GM18498 (cell line): ENCODE data around the gene KCNJ5.

Experiments
- ATAC-seq: cut with Tn5 transposase; IDR thresholded peaks from one replicate; pipeline ENCODE4 v1.9.1; 2021; ENCODE audit warnings: mild to moderate bottlenecking, moderate library complexity; ENCODE audit not compliant: unreplicated experiment

The KCNJ5 gene

DNA sequence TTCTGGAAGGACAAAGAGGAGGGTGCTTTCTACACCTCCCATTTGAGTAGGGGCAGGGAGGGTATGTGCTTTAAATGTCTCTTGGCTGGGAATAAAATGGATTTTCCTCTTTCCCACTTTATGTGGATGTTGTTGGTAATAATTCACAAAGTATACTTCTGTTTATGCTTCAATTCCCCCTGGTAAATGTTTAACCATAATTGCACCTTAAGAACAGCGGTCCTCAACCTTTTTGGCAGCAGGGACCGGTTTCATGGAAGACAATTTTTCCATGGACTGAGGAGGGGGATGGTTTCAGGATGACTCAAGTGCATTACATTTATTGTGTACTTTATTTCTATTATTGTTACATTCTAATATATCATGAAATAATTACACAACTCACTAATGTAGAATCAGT, 55.5 kb downstream of the KCNJ5 start:
- ATAC-seq = no peak

DNA sequence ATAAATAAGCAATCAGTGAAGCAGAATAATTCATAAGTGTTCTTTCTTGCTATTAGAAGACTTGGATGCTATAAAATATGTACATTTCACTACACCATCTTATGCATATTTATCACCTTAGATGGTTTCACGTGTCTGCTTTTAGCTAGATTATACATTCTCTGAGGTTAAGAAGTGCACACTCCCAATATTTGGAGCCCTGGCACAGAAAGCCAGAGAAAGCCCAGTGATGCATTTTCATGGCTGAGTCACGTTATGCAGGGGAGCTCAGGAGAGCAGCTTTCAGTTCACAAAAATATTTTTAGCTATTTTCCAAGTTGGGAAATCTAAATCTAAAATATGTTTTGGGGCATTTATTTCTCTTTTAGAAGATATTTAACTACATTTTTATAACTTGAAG, 56.6 kb downstream of the KCNJ5 start:
- no peak for ATAC-seq

- ATAC-seq = no peak
These were observed 57.4 kb downstream of the KCNJ5 start for GRCh38 chr11:128948583-128948982.

DNA sequence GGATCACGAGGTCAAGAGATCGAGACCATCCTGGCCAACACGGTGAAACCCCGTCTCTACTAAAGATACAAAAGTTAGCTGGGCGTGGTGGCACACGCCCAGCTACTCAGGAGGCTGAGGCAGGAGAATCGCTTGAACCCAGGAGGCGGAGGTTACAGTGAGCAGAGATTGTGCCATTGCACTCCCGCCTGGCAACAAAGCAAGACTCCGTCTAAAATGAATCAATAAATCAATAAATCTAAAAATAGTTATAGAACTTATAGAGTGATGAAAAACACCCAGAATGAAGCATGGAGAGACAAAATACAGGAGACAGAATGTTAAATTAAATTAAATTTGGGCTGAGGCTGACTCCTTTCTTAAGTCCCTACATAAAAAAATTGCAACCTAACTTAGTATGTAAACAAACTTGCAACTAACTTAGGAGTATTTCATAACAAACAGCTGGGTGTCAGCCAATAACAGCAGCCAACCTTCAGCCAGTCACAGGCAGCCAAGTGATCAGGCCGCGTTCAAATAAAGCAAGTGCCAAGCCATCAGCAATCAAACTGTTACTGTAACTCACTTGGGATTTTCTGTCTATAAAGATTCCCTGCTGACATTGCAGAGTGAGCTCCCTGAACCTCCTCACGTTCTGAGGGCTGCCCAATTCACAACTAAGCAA, 58.8 kb downstream of the KCNJ5 start:
- ATAC-seq = no peak

GRCh38 chr11:128953151-128953550, 62.0 kb downstream of the KCNJ5 start:
- no peak for ATAC-seq

DNA sequence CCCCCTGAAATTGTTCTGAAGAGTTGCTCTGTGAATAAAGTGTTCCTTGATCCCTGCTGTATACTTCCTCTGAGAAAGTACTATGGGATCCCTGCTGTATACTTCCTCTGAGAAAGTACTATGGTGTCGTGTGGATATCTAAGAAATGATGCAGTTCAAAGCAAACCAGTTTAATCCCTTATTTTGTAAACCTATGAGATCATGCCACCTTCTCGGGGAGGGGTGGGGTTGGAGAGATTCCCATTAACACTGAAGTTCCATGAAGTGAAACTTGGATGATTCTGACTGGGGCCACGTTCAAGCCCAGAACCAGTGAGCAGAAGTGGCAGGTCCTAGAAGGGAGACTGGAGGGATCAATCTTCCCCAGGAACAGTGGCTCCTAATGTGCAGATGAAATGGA, 64.5 kb downstream of the KCNJ5 start:
- no peak for ATAC-seq

- ATAC-seq = peak; percentile 71
These were observed 65.4 kb downstream of the KCNJ5 start for GRCh38 chr11:128956401-128957201.

GRCh38 chr11:128957202-128957482, 66.0 kb downstream of the KCNJ5 start:
- ATAC-seq = no peak

DNA sequence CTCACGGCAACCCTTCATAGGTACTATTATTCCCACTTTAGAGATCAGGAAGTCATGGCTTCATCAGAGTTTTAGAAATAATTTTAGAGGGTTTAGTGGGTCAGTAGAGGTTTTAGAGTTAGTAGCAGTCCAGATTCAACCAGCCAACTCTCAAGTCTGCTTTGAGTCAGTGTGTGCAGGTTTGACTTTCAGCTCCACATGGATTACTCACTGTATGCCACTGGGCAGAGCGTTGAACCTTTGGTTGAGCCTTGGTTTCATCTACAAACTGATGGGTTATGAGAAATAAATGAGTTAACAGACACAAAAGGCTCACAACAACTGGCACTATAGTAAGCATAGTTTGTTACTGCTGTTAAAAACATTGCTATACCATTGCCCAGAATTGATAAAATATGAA, 70.5 kb downstream of the KCNJ5 start:
- ATAC-seq = no peak

- no peak for ATAC-seq
These were observed 71.7 kb downstream of the KCNJ5 start for GRCh38 chr11:128962896-128963295.

DNA sequence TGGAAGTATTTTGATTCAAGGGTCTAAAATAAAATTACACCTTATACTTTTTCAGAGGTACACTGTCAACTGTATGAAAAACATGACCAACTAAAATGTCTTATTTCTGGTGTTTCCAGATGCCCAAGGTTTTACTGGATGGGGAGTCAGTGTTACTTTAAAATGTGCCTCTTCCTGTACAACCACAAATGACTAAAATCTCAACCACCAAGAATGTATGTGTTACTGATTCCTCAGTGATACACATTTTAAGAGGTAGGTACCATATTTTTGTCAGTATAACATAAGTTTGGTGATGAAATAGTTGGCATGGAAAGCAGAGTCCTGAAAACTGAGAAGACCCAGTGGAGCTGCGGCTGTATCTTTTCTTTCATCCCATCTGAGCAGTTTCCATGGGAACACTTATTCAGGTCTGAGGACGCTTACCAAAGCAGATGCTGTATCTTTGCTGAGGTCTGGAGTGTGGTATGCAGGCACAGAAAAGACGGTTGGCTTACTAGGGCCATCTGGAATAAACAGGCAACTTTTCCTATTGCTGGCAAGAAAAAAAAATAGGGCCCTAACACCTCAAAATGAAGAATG, 72.7 kb downstream of the KCNJ5 start:
- no peak for ATAC-seq

DNA sequence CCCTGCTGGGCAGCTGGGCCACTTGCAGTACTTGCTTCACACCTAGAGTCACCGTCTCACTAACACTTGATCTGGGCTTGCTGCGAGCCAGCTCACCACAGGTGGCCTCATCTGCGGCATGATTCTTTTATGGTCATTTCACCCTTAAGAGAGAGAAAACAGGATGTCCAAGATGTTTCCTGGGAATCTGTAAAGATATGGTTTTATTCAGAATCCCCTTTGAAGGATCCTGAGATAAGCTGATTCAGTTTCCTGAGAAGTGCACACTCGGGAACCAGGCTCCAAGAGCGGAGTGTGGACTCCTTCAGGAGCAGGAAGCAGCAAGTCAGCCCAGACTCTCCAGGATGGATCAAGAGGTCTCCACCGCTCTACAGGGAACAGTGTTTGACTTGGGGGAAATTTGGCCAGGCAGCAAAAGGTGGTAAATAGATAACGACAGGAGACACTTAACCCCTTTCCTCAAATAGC, 73.3 kb downstream of the KCNJ5 start:
- no peak for ATAC-seq

GRCh38 chr11:128965485-128965884, 74.3 kb downstream of the KCNJ5 start:
- peak; percentile 97 for ATAC-seq

DNA sequence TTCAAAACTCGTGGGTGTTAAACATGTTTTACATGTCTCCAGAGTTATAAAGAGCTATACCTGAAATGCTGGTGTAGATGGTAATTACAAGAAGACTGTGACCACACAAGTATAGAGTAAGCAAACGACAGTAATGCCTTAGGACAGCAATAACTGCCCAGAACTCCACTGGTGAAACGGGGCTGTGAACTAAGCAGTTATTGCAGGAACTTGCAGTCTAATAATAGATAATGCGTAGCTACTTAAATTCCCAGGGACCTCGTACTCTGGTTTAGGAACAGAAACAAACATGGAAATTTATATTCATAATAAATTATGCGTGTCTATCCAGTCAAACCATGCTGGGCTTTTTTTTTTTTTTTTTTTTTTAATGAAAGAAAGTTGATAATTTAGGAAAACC, 76.4 kb downstream of the KCNJ5 start:
- no peak for ATAC-seq

DNA sequence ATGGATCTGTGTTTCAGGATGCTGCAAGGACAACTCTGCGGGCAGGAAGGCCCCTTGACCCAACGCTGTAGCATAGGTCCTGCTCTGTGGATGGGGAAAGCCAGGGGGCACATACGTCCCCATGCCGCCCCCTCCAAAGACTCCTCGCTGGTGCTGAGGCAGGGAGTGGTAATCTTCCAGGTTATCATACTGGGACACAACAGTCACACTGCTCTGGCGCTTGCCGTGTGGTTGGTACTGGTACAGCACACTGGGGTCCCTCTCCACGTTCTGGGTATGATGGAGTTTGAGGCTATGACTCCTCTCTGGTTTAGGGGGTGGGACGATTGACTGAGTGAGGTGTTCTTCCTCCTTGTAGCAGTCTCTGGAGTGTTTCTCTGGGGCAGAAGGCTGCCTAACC, 77.8 kb downstream of the KCNJ5 start:
- ATAC-seq = no peak
